ENCODE data around the gene CACNA2D3.

- TF ChIP-seq CTCF (IDR thresholded peaks at IDR 0.05; ENCODE audit: insufficient read depth, low read depth, low read length) (no peak), EZH2 (IDR thresholded peaks at IDR 0.05; ENCODE audit: insufficient read depth, low read length) (no peak)
These were observed 301.9 kb downstream of the CACNA2D3 start for GRCh38 chr3:54424292-54424691.
